Measurements from ENCODE around the gene TMED1. TPM values are rescaled to one million over a fixed set of nuclear protein-coding genes. Genes with fewer than 3 reads are reported as not detected.

Gene TMED1
- total RNA-seq, 1 experiment from 2014 or later: 21.3 TPM

- ChIA-PET CTCF (interaction anchor here (0.7 kb wide), 1 partner anchor 83 kb away, joined by 4 read pairs; no protein-coding TSS in a partner anchor), POLR2A (ENCODE audit: unreplicated experiment) (no interaction called here)
- H3K9me2 ChIP-seq (ENCODE audit: insufficient read depth): no peaks in the 10 kb centered on the region
- no peaks in the 10 kb centered on the region for H4K20me1 ChIP-seq (ENCODE audit: insufficient read depth)
- no peak overlapping the region for H3K27ac ChIP-seq
- no TSS peak for BruUV-seq (replicated peaks)
- DNase-seq: peak; percentile 53 to 76
- peaks cover 10% of the 10 kb centered on the region for H3K4me1 ChIP-seq (replicated peaks; ENCODE audit: insufficient read depth)
- no peaks in the 10 kb centered on the region for H3K27me3 ChIP-seq (ENCODE audit: insufficient read depth, low read depth)
- no peaks in the 10 kb centered on the region for H3K79me2 ChIP-seq (ENCODE audit: low read depth)
- no peaks in the 10 kb centered on the region for H3K9me3 ChIP-seq (ENCODE audit: insufficient read depth, low read depth)
- no peaks in the 10 kb centered on the region for H3K36me3 ChIP-seq (ENCODE audit: low read depth)
- H3K4me3 ChIP-seq: no peak overlapping the region
- H3F3A ChIP-seq (ENCODE audit: insufficient read depth, low read depth): peaks cover 31% of the 10 kb centered on the region
- H2AFZ ChIP-seq: no peak overlapping the region
- intact Hi-C loops (cut with micrococcal nuclease; ENCODE audit: unreplicated experiment): loop anchor here (1.0 kb wide), 1 partner anchor 27 kb away; the partner anchor contains the start of gene TMED1
- peak overlapping the region; percentile 24; the same call in 1 of the 2 replicates for H3K4me2 ChIP-seq
- TF ChIP-seq CTCF (conservative IDR thresholded peaks at IDR 0.05) (no peak), EZH2 (IDR thresholded peaks at IDR 0.05; ENCODE audit: low read depth) (no peak)
These were observed 27.2 kb upstream of the TMED1 start for GRCh38 chr19:10863107-10863717.

GRCh38 chr19:10862561-10863106 lies 26.6 kb upstream of the TMED1 start:
- Histone ChIP-seq H3K36me3 (ENCODE audit: low read depth) (no peaks in the 10 kb centered on the region), H2AFZ (no peak overlapping the region), H3K9me2 (ENCODE audit: insufficient read depth) (no peaks in the 10 kb centered on the region), H3F3A (ENCODE audit: insufficient read depth, low read depth) (peaks cover 26% of the 10 kb centered on the region; the same call in 1 of the 2 replicates), H3K4me1 (replicated peaks; ENCODE audit: insufficient read depth) (peaks cover 10% of the 10 kb centered on the region), H3K79me2 (ENCODE audit: low read depth) (no peaks in the 10 kb centered on the region), H3K27me3 (ENCODE audit: insufficient read depth, low read depth) (no peaks in the 10 kb centered on the region), H3K27ac (no peak overlapping the region), H3K4me2 (peak overlapping the region; percentile 24; the same call in 1 of the 2 replicates), H3K4me3 (no peak overlapping the region), H4K20me1 (ENCODE audit: insufficient read depth) (no peaks in the 10 kb centered on the region), H3K9me3 (ENCODE audit: insufficient read depth, low read depth) (no peaks in the 10 kb centered on the region)
- intact Hi-C loops (cut with micrococcal nuclease; ENCODE audit: unreplicated experiment): loop anchor here (1.0 kb wide), 1 partner anchor 26 kb away; the partner anchor contains the start of gene TMED1
- DNase-seq: no peak
- no TSS peak for BruUV-seq (replicated peaks)
- ChIA-PET POLR2A (ENCODE audit: unreplicated experiment) (no interaction called here), CTCF (interaction anchor here (0.6 to 0.7 kb wide), 2 partner anchors 84 to 908 kb away, joined by 3 to 4 read pairs; no protein-coding TSS in a partner anchor)
- TF ChIP-seq EZH2 (IDR thresholded peaks at IDR 0.05; ENCODE audit: low read depth) (no peak), CTCF (conservative IDR thresholded peaks at IDR 0.05) (no peak)

- DNase-seq: peak in 1 of 2 experiments; percentile 38
- no peak overlapping the region for H2AFZ ChIP-seq
- H3K9me2 ChIP-seq (ENCODE audit: insufficient read depth): no peaks in the 10 kb centered on the region
- peaks cover 10% of the 10 kb centered on the region for H3K4me1 ChIP-seq (replicated peaks; ENCODE audit: insufficient read depth)
- no peaks in the 10 kb centered on the region for H3K27me3 ChIP-seq (ENCODE audit: insufficient read depth, low read depth)
- no peaks in the 10 kb centered on the region for H4K20me1 ChIP-seq (ENCODE audit: insufficient read depth)
- no TSS peak for BruUV-seq (replicated peaks)
- ChIA-PET POLR2A (ENCODE audit: unreplicated experiment) (no interaction called here), CTCF (interaction anchor here (0.5 to 0.9 kb wide), 4 partner anchors 10 to 119 kb away, joined by 3 to 6 read pairs (median 4); no protein-coding TSS in a partner anchor)
- H3K4me3 ChIP-seq: no peak overlapping the region
- H3K27ac ChIP-seq: no peak overlapping the region
- H3K4me2 ChIP-seq: no peak overlapping the region
- intact Hi-C loops (cut with micrococcal nuclease; ENCODE audit: unreplicated experiment): no loop called here
- H3F3A ChIP-seq (ENCODE audit: insufficient read depth, low read depth): peaks cover 20% of the 10 kb centered on the region; the same call in 1 of the 2 replicates
- TF ChIP-seq EZH2 (IDR thresholded peaks at IDR 0.05; ENCODE audit: low read depth) (no peak), CTCF (conservative IDR thresholded peaks at IDR 0.05) (peak; percentile 67)
- H3K79me2 ChIP-seq (ENCODE audit: low read depth): no peaks in the 10 kb centered on the region
- no peaks in the 10 kb centered on the region for H3K36me3 ChIP-seq (ENCODE audit: low read depth)
- H3K9me3 ChIP-seq (ENCODE audit: insufficient read depth, low read depth): no peaks in the 10 kb centered on the region
These were observed 25.2 kb upstream of the TMED1 start for GRCh38 chr19:10861103-10861651.
